Testis (tissue), 2 donors: ENCODE data around the gene CDH22.

Source experiments
- POLR2A ChIP-seq: fragments of 450-650 bp; IDR thresholded peaks from one replicate; pipeline ENCODE4 v1.6.1; 2017; ENCODE audit warnings: antibody characterized with exemption, mild to moderate bottlenecking, moderate library complexity
- TF ChIP-seq, protein P1 (sequence below), 3 experiments: fragments of 450-650 bp in 2 of 3; fragments of 200-600 bp in 1 of 3; sonication (generic) in 1 of 3; IDR thresholded peaks; one replicate each; pipeline ENCODE4 v1.5.1; 2016 to 2019; ENCODE audit warnings: antibody characterized with exemption in 3 of 3, mild to moderate bottlenecking in 2 of 3, moderate library complexity in 1 of 3

DNA sequence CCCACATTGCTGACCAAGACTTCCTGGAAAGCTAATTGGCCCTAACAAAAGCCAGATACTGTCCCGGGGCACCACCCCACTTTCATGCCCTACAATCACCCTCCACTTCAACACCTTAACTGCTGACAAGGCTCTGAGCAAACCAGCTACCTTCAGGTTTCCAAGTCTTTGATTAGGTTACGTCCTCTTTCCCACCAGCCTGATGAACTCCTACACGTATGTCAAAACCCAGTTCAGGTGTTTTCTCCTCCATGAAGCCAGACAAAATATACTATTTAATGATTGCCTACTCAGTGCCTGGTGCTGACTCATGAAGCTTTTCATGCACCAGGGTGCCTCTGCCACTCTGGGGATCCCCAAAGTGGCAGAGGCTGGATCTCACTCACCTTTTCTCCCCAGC is 58.6 kb downstream of the CDH22 start:
- TF ChIP-seq, protein P1, sequence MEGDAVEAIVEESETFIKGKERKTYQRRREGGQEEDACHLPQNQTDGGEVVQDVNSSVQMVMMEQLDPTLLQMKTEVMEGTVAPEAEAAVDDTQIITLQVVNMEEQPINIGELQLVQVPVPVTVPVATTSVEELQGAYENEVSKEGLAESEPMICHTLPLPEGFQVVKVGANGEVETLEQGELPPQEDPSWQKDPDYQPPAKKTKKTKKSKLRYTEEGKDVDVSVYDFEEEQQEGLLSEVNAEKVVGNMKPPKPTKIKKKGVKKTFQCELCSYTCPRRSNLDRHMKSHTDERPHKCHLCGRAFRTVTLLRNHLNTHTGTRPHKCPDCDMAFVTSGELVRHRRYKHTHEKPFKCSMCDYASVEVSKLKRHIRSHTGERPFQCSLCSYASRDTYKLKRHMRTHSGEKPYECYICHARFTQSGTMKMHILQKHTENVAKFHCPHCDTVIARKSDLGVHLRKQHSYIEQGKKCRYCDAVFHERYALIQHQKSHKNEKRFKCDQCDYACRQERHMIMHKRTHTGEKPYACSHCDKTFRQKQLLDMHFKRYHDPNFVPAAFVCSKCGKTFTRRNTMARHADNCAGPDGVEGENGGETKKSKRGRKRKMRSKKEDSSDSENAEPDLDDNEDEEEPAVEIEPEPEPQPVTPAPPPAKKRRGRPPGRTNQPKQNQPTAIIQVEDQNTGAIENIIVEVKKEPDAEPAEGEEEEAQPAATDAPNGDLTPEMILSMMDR (IDR thresholded peaks at IDR 0.05): no peak
- TF ChIP-seq POLR2A: no peak
